Stimulated activated CD4-positive, alpha-beta T cell treated with anti-CD3 and anti-CD28 coated beads, Interleukin-4, amount 100 ng/mL, for 1 hour (primary cell): ENCODE results near the gene NF1.
"Not testable (repeated sequence)": the region's sequence is repeated elsewhere in the genome, so short reads cannot be mapped to it uniquely, and the experiment has no call there.

Experiments
- DNase-seq: peaks from one replicate; pipeline ENCODE4 v3.0.0-alpha.2; 2020

Gene NF1

DNA sequence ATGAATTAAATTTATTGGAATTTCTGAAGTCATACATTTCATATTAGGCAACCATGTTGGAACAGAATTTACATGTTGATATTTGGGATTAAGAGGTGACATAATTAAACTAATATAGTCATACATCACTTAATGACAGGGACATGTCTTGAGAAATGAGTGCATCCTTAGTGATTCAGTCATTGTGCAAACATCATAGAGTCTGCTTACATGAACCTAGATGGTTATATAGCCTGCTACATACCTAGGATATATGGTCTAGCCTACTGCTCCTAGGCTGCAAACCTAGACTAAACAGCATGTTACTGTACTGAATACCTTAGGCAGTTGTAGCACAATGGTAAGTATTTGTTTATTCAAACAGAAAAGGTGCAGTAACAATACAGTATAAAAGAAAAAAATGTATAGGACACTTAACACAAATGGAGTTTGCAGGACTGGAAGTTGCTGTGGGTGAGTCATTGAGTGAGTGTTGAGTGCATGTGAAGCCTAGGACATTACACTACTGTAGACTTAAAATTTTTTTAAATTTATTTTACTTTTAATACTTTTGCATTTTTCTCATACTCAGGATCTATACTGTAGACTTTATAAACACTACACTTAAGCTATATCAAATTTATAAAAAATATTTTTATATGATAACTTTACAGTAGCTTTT, 116.7 kb downstream of the NF1 start:
- DNase-seq, result no peak

GRCh38 chr17:31216031-31216751, 121.4 kb downstream of the NF1 start:
- DNase-seq, result no peak

GRCh38 chr17:31224366-31224765, 129.6 kb downstream of the NF1 start:
- DNase-seq, result no peak

GRCh38 chr17:31225831-31226230, 131.1 kb downstream of the NF1 start:
- DNase-seq, result no peak

DNA sequence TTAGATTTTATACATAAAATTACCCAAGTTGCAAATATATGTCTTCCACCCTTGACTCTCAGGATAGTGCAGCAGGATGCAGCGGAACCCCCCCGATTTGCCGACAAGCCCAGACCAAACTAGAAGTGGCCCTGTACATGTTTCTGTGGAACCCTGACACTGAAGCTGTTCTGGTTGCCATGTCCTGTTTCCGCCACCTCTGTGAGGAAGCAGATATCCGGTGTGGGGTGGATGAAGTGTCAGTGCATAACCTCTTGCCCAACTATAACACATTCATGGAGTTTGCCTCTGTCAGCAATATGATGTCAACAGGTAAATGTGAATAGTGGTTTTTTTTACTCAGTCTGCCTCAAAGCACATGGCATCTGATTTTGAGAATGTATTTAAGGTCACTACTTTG, 131.6 kb downstream of the NF1 start:
- DNase-seq, result no peak

- no peak for DNase-seq
Measured at GRCh38 chr17:31226950-31227349, 132.2 kb downstream of the NF1 start.

- DNase-seq, result no peak
Measured at GRCh38 chr17:31231852-31232251, 137.1 kb downstream of the NF1 start.

DNA sequence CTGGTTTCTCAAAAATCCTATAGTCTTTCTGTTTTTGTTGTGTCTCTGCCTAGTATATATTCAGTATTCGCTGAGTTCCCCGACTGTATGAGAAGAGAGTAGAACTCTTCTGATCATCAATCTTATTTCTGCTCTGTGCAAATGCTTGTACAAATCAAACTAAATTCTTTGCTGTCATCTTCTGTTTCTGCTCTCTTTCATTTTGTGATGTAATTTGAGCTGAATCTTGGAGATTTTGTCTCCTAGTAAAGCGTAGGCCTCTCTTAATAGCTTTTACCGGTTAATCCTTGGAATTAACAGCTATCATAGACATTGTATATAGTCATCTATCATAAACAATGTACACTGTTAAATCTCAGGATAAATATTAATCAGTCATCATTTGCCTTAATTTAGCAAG, 140.3 kb downstream of the NF1 start:
- no peak for DNase-seq

DNA sequence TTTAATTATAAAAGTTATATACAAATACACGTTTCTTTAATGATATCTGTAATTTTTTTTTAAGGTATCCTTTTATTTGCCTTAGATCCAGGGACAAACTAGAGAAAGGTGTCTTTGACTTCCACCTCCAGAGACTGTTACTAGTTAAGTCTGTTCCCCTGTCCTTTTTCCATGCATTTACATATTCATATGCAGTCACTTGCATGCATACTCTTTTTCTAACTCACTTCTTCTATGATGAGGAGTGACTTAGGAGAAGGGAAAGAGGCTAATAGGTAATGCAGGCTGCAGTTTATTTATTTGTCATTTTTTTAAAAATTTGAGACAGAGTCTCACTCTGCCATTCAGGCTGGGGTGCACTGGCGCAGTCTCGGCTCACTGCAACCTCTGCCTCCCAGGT, 141.4 kb downstream of the NF1 start:
- DNase-seq, result no peak

GRCh38 chr17:31236712-31237111, 141.9 kb downstream of the NF1 start:
- no peak for DNase-seq

DNA sequence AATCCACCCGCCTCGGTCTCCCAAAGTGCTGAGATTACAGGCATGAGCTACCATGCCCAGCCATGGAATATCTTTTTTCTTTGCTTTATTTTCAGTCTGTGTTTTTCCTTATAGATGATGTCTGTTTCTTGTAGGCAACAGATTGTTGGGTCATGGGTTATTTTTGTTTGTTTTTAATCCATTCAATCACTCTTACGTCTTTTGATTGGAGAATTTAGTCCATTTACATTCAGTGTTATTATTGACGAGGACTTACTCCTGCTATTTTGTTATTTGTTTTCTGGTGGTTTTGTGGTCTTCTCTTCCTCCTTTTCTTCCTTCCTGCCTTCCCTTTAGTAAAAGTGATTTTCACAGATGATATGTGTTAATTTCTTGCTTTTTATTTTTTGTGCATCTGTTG, 146.3 kb downstream of the NF1 start:
- no peak for DNase-seq

- DNase-seq, result no peak
Measured at GRCh38 chr17:31248986-31249834, 154.4 kb downstream of the NF1 start.

DNA sequence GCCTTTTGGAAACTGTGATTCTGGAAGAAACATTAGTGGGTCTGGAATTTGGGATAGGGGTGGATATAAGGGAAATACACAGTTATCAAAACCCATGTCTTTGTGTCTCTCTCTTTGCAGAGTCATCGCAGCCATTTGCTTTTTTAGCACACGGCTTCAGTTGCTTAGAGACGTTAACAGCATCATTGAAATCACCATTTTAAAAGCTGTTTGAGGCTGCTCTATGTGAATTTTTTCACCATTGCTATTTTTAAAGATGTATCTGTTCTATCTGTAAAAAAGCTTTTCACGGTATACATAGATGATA, 155.0 kb downstream of the NF1 start:
- no peak for DNase-seq

DNA sequence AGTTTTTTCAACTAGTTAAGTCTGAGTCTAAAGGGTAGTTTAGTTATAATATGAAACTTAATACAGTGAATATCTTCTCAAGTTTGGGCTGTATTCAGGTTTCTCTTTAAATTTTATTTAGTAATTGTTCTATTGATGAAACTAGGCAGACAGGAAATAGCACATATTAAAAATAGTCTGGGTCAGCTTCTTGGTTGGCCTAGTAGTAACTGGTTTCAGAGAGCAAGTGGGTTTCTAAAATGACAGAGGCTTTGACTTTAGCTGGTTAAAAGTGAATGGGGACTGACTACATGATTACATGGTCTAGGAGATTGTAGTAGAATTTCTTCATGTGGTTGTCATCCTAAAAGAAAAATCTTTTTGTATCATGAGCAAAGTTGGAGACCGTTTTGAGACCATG, 155.5 kb downstream of the NF1 start:
- DNase-seq, result no peak

- DNase-seq, result no peak
Measured at GRCh38 chr17:31251105-31251969, 156.6 kb downstream of the NF1 start.

DNA sequence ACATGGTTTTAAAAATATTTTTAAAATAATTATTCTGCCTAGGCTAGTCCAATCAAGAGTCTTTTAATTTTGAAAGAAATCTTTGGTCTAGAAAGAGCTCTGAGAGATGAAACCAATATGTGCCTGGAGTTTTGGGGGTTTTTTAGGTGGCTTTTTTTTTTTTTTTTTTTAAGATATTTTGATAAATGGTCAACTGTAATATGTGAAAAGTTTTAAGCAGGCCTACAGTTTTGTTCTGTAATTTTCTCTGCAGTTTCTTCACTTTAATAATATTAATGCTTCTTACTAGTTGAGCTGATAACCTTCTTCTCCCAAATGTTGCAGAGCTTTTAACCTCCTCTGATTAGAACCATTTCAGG, 157.2 kb downstream of the NF1 start:
- no peak for DNase-seq

DNA sequence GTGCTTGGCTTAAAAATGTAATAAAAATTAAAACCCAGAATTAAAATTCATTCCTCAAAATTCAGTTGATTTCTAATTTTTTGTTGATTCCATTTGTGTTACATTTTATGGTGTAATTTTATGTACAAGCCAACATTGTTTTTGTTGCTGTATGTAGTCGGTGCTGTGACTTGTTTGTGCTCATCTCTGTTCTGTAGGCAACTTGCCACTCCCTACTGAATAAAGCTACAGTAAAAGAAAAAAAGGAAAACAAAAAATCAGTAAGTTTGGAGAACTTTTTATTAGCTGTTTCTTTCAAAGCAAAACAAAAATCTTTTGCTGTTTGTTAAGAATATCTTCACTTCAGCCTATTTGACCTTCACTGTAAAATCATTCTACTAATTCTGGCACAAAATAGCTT, 158.0 kb downstream of the NF1 start:
- DNase-seq, result no peak

DNA sequence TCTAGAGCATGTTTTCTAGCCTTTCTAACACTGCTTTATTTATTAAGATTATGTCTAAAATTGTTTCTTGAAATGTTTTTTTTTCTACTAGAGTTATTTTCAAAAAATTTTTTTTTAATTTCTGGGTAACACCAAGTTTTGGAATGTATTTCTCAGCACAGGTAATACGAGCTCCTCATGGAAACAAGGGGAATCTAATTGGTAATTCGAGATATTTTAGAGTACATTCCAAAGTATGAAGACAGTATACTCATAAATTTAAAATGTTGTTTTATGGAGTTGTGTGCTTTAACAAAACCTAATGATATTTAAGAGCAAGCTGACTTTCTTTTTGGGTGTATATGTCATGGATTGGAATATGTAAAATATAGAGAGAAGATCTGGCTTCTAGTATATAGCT, 159.9 kb downstream of the NF1 start:
- no peak for DNase-seq

DNA sequence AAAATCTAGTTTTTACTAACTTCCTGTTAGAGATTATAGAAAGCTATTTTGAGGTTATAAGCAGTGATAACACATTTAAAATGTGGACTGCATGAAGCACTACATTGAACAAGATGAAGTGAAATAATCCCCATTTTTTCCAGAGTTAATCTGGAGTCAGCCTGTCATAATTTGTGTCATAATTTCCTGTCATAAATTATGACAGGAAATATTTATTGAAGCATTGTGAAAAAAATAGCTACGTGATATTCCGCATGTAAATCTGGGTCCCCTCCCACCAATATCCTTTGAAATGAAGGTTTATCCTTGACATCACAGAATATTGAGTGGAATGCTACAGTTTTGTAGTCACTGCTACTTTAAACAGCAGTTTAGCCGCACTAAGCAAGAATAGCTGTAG, 162.2 kb downstream of the NF1 start:
- no peak for DNase-seq

DNA sequence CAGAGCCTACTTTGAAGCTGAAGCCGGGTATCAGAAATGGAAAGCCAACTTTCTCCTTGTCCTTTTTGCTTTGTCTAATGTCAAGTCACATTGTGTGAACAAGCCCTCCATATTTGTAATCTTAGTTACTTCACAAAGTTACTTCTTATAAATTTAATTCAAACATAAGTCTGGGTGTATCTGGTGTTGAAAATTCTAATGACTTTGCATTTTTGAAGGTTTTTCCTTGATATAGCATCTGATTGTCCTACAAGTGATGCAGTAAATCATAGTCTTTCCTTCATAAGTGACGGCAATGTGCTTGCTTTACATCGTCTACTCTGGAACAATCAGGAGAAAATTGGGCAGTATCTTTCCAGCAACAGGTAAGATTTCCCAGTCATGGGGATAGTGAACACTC, 165.4 kb downstream of the NF1 start:
- no peak for DNase-seq

- no peak for DNase-seq
Measured at GRCh38 chr17:31261601-31262000, 166.8 kb downstream of the NF1 start.

DNA sequence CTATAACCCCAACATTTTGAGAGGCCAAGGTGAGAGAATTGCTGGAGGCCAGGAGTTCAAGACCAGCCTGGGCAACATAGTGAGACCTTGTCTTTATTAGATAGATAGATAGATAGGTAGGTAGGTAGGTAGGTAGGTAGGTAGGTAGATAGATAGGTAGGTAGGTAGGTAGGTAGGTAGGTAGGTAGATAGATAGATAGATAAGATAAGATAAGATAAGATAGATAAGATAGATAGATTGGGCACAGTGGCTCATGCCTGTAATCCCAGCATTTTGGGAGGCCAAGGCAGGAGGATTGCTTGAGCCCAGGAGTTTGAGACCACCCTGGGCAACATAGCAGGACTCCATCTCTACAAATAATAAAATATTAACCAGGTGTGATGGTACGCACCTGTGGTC, 168.1 kb downstream of the NF1 start:
- not testable (repeated sequence) for DNase-seq

DNA sequence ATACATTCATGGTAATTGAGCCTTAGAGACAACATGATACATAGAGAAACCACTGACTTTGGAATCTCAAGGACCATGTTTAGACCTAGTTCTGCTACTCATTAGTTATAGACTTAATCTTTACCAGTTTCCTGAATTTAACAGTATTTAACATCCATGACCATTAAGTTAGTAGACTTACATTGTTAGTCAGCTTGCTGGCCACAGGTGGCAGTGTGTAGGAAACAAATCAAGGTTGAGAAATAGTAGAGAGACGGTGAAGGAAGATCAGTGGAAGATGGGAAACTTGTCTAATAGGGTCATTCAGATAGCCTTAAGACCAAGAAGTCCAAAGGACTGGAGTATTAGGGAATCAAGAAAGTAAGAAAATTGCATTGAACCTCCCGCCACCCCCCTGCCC, 171.3 kb downstream of the NF1 start:
- no peak for DNase-seq
